Thoracic aorta endothelial cell (primary cell): ENCODE measurements around the gene TMEM175. TPM values are rescaled to one million over a fixed set of nuclear protein-coding genes. Genes with fewer than 3 reads are reported as not detected.

Experiments used
- total RNA-seq: library from RNA; depleted of rRNA; stranded (reverse); fragments of >200 nt; gene quantifications from 2 replicates; pipeline ENCODE4 v1.2.3, GENCODE V29; 2012

The TMEM175 gene, protein sequence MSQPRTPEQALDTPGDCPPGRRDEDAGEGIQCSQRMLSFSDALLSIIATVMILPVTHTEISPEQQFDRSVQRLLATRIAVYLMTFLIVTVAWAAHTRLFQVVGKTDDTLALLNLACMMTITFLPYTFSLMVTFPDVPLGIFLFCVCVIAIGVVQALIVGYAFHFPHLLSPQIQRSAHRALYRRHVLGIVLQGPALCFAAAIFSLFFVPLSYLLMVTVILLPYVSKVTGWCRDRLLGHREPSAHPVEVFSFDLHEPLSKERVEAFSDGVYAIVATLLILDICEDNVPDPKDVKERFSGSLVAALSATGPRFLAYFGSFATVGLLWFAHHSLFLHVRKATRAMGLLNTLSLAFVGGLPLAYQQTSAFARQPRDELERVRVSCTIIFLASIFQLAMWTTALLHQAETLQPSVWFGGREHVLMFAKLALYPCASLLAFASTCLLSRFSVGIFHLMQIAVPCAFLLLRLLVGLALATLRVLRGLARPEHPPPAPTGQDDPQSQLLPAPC
- total RNA-seq, result 5.1 and 5.5 TPM in 2 replicates

DNA sequence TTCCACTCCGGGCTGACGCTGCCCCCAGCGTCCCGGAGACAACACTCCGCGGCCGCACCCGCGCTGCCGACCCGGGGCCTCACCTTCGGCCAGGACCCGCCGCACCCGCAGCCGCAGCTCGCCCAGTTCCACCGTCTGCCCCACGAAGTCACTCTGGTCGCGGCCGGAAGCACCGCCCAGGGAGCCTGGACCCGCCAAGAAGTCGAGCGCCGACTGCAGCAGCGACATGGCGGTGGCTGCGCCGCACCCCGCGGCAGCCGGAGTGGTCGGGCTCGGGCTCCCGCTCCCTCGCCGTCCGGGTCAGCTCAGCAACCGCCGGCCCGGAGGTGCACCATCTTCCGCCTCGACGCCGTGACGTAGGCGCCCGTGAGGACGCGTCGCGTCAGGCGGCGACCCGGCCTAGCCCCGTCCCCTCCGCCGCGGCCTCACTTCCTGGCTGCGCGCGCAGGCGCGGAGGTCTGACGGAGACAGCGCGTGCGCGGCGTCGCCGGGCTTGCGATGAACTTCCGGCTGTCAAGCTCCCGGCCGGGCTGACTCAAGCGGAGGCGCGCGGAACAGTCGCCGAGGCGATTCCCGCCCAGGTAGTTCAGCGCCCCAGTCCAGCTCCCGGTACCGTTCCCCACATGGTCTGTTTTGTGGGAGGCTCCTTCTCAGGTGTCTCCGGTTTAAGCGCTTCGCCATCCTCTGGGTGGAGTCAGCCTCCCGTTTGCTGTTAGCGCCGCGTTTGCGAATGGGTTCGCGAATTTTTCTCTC lies at the start of gene TMEM175, which contains the start of gene GAK:
TSS of gene TMEM175 (plus strand) at position 501 of the 753 bp plus-strand sequence. CDS start 15,280 bp downstream, outside the sequence.
TSS of gene GAK (minus strand) at position 357 of the 753 bp plus-strand sequence. CDS start at position 228, 129 bp downstream.

DNA sequence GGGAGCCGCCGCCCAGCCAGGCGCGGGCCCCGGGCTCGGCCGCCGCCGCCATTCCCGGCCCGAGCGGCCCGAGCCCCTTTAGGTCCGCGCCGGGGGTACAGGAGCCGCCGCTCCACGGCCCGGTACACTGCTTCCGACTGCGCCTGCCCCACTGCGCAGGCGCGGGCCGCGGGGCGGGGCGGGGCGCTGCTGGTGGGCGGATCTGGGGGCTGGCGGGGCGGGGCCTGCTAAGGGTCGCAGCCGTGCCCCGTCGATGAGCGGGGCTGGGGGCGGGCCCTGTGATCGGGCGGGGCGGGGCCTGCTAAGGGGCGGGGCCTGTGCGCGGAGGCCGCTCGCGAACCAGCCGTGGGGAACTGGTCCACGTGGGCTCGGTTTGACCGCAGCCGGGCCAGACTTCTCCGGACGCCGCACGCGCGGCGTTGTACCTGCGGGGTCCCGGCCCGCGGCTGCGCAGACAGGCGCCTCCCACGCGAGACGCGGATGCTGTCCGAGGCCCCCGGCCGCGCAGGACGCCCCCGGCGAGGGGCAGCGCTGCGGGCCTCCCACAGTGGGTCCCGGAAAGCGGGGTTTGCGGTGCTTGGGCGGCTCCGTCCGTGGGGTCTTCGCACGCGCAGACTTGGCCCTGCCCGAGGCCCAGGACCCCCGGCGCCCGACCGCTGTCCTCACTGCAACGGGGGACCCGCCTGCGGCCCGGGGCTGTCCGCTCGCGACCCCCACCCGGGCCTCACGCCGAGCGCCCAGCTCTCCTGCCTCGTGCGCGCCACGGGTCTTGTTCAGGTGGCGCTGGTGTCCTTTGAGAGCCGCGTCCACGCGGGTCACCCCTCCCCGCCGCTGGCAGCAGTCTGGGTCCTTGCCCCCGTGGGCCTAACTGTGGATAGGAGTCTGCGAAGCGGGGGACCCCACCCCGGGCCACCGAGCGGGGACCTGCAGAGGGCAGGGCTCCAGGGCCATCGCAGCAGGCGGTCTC lies 41.5 kb downstream of the TMEM175 start, which contains the start of gene DGKQ:
TSS of gene DGKQ (minus strand) at position 139 of the 967 bp plus-strand sequence. CDS start at position 52, 87 bp downstream.

DNA sequence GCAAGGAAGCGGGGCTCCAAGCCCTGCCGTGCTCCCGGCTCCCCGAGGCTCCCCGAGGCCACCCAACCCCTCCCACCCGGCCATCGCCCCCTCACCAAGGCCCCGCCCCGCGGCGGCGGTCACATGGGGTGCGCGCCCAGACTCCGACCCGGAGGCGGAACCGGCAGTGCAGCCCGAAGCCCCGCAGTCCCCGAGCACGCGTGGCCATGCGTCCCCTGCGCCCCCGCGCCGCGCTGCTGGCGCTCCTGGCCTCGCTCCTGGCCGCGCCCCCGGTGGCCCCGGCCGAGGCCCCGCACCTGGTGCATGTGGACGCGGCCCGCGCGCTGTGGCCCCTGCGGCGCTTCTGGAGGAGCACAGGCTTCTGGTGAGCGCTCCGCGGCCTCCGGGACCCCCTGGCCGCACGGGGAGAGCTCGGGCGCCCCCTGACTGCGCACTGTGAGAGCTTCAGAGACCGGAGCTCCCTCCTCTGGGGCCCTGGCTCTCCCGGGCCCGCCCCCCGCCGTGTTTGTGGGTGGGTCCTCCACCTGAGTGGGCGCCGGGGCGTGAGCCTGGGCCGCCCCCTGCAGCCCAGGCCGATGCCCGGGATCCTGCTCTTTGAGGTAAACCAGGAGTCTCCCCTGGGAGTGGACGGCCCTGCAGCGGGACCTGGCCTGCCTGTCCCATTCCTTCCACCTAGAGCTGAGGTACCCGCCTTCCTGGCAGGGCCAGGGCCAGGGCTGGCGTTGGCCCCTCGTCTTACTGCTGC lies 54.8 kb downstream of the TMEM175 start, which contains the start of gene IDUA:
TSS of gene IDUA (plus strand) at position 166 of the 745 bp plus-strand sequence. CDS start at position 207, 41 bp downstream.

DNA sequence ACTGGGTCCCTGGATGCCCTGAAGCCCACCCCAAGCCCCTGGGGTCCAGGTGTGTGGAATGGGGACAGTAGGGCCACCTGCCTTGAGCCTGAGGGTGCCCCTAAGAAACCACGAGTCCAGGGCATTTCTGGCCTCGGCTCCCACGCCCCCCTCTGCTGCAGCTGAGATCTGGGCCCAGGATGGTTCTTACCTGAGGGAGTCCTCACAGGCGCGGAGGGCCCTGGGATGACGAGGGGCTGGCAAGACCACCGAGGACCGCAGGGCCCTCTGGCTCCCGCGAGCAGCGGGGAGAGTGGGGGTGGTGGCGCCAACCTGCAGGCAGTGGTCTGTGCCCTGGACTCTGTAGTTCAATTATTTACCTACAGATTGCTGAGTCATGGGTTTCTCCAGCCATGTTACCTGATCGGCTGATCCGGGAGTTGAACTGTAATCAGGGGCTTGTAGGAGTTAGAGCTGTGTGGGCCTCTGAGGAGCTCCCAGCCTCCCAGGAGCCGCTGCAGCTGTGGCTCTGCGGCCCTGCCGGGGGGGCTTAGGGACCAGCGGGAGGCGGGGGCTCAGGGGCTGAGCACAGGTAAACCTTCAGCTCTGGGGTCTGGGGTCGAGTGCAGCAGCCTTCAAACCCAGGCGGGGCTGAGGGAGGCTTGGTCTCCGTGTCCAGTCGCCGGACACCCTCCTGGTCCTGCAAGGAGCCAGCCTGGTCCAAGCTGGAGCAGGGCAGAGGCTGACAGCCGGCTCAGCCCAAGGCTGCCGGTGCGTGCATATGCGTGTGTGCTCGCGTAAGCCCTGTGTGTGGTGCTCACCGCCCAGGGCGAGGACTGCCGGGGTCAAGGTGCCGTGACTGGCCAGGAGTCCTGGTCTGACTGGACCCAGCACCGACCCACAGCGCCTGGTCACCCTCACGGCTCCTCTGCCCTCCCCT lies 61.1 kb downstream of the TMEM175 start, which contains the start of gene SLC26A1:
TSS of gene SLC26A1 (minus strand) at position 294 of the 919 bp plus-strand sequence. CDS start 1,701 bp downstream, outside the sequence.

Other genes starting within 250 kb of the TMEM175 start
- gene SLC49A3, start 243.3 kb upstream of the TMEM175 start, total RNA-seq, result 1.1 and 2.4 TPM in 2 replicates
- gene PCGF3, start 226.6 kb upstream of the TMEM175 start, total RNA-seq, result 54.7 and 58.7 TPM in 2 replicates
- 0.13 and 0.36 TPM in 2 replicates for gene CPLX1, start 106.3 kb upstream of the TMEM175 start, total RNA-seq
- 52.4 and 74.2 TPM in 2 replicates for gene GAK, start 144 bp upstream of the TMEM175 start, total RNA-seq
- 12.6 and 14.8 TPM in 2 replicates for gene DGKQ, start 41.1 kb downstream of the TMEM175 start, total RNA-seq
- 9.5 and 10.1 TPM in 2 replicates for gene IDUA, start 54.6 kb downstream of the TMEM175 start, total RNA-seq
- gene SLC26A1, start 60.9 kb downstream of the TMEM175 start, total RNA-seq, result 0.13 TPM in 1 of 2 replicates, not detected in the other
- gene FGFRL1, start 79.2 kb downstream of the TMEM175 start, total RNA-seq, result 14.0 and 16.1 TPM in 2 replicates
- gene RNF212, start 181.1 kb downstream of the TMEM175 start, total RNA-seq, result 0.36 and 2.3 TPM in 2 replicates
- gene SPON2, start 240.1 kb downstream of the TMEM175 start, total RNA-seq, result 0.40 and 0.57 TPM in 2 replicates